Measurements from ENCODE around the gene PSD.

The PSD gene

DNA sequence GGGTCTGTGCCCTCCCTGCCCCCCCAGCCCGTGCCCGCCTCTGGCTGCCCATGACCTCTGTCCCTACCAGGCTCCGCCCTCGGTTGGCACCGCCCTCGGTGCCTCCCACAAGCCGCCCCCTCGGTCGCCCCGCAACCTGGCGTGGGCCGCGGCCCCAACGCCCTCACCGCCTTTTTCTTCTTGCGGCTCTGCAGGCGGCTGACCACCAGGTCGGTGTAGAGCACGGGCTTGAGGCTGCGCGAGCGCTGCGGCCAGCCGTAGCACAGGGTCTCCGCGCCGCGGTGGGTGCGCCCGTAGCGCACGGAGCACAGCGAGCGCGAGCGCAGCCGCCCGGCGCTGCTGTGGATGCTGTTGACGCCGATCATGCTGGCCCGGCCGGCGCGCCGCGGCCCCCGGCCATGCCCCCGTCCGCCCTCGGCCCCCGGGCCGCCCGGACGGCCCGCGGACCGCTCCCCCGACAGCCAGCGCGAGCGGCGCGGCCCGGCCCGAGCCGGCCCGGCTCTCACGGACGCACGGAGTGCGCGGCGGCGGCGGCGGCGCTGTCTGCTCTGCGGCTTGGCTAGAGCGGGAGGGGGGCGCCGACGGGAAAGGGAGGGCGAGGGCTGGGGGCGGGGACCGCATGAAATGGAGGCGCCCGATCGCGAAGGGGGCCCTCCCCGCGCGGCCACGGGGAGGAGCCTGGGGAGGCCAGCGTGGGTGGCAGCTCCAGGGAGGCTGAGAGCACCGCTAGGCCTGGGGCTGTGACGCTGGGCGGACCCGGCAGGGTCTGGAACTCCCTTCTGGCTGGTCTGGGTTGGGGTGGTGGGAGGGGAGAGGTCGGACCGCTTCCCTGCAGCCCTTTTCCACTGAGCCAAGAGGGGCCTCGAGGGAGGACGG is 9.6 kb downstream of the PSD start:
- no peak overlapping the region for H2AFZ ChIP-seq (ENCODE audit: low read depth, low read length)
- H3K4me2 ChIP-seq (ENCODE audit: low read length) = peak overlapping the region; percentile 88
- peak overlapping the region; percentile 77; the same call in 1 of the 2 replicates for H3K9ac ChIP-seq (ENCODE audit: low read length)

DNA sequence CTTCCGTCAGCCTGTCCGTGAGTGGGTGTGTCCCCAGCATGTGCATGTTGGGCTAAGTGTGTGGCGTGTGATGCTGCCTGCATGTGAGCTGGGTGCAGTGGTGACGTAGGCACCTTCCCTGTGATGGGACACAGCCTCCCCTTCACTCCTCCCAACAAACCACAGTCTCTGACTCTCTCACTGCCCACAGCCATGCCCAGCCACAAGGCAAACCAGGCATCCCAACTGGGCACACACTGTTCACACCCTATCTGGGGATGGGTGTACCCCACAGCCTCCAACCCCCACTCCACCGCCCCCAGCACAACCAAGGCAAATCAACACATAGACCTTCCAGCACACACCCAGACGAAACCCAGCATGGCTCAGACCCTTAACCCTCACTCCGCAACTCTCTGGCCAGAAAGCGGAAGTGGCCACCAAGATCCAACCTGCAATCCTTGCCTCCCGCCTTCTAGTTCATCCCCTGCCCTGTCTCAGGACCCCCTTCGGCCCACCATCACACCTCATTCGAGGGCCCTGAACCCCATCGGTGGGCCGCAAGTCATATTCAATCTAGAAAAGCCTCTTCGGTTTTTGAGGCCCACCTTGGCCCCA is 10.4 kb downstream of the PSD start:
- Histone ChIP-seq H3K79me2 (ENCODE audit: low read length) (no peaks in the 10 kb centered on the region), H3K27ac (ENCODE audit: low read length) (no peak overlapping the region), H3K4me3 (ENCODE audit: low read length) (peak overlapping the region; percentile 81), H3K27me3 (ENCODE audit: low read depth, low read length) (no peaks in the 10 kb centered on the region), H3K4me2 (ENCODE audit: low read length) (peak overlapping the region; percentile 59), H3K9ac (ENCODE audit: low read length) (no peak overlapping the region; the same call in 1 of the 2 replicates), H3K36me3 (replicated peaks; ENCODE audit: low read depth, low read length) (no peaks in the 10 kb centered on the region), H3K9me3 (ENCODE audit: insufficient read depth, low read length) (no peaks in the 10 kb centered on the region), H2AFZ (ENCODE audit: low read depth, low read length) (no peak overlapping the region), H4K20me1 (ENCODE audit: insufficient read depth, low read length) (no peaks in the 10 kb centered on the region), H3K4me1 (ENCODE audit: low read length) (peaks cover 33% of the 10 kb centered on the region)
- no peak for TF ChIP-seq EZH2phosphoT487 (IDR thresholded peaks at IDR 0.05; ENCODE audit: low read depth)
- TF ChIP-seq, protein P1, sequence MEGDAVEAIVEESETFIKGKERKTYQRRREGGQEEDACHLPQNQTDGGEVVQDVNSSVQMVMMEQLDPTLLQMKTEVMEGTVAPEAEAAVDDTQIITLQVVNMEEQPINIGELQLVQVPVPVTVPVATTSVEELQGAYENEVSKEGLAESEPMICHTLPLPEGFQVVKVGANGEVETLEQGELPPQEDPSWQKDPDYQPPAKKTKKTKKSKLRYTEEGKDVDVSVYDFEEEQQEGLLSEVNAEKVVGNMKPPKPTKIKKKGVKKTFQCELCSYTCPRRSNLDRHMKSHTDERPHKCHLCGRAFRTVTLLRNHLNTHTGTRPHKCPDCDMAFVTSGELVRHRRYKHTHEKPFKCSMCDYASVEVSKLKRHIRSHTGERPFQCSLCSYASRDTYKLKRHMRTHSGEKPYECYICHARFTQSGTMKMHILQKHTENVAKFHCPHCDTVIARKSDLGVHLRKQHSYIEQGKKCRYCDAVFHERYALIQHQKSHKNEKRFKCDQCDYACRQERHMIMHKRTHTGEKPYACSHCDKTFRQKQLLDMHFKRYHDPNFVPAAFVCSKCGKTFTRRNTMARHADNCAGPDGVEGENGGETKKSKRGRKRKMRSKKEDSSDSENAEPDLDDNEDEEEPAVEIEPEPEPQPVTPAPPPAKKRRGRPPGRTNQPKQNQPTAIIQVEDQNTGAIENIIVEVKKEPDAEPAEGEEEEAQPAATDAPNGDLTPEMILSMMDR (IDR thresholded peaks at IDR 0.05; ENCODE audit: low read depth, low read length) = no peak

More for the DNA sequence above, 9.6 kb downstream of the PSD start:
- Histone ChIP-seq H3K4me3 (ENCODE audit: low read length) (peak overlapping the region; percentile 87), H3K27me3 (ENCODE audit: low read depth, low read length) (no peaks in the 10 kb centered on the region), H4K20me1 (ENCODE audit: insufficient read depth, low read length) (no peaks in the 10 kb centered on the region), H3K9me3 (ENCODE audit: insufficient read depth, low read length) (no peaks in the 10 kb centered on the region), H3K4me1 (ENCODE audit: low read length) (peaks cover 26% of the 10 kb centered on the region), H3K27ac (ENCODE audit: low read length) (no peak overlapping the region), H3K36me3 (replicated peaks; ENCODE audit: low read depth, low read length) (no peaks in the 10 kb centered on the region), H3K79me2 (ENCODE audit: low read length) (no peaks in the 10 kb centered on the region)
- TF ChIP-seq, protein P1 (IDR thresholded peaks at IDR 0.05; ENCODE audit: low read depth, low read length) = no peak
- TF ChIP-seq EZH2phosphoT487 (IDR thresholded peaks at IDR 0.05; ENCODE audit: low read depth) = no peak

DNA sequence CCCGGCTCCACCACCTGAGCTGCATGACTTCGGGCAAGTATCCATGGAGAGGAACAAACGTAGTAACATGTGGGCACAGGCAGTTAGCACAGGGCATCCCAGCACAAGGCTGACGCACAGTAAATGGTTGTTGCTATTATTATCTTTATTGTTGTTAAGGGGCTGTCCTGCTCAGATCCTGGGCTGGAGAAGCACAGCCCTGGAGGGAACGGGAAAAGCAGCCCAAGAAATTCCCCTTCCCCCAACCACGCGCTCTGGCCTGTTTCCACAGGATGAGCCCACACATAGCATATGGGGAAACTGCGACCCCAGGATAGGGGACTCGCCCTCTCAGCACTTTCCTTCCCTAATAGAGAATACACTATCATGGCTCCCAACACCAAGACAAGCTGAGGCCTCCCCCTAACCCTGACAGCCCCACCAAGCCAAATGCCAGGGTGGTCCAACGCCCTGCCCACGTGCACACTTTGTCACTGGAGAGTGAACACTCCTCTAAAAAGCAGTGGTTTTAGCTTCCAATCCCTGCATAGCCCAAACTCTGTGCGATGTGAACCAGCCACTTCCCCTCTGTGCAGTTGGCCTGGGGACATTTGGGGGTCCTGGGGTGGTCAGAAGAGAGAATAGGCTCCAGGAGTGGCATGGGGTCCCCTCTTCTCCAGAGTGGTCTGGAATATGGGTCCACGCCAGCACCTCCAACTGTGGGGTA is 11.0 kb downstream of the PSD start:
- H3K9ac ChIP-seq (ENCODE audit: low read length) = no peak overlapping the region
- no peak overlapping the region for H3K4me3 ChIP-seq (ENCODE audit: low read length)
- H3K36me3 ChIP-seq (replicated peaks; ENCODE audit: low read depth, low read length) = no peaks in the 10 kb centered on the region
- H3K4me2 ChIP-seq (ENCODE audit: low read length) = peak overlapping the region; percentile 59; the same call in 1 of the 2 replicates
- H3K9me3 ChIP-seq (ENCODE audit: insufficient read depth, low read length) = no peaks in the 10 kb centered on the region
- no peak overlapping the region for H2AFZ ChIP-seq (ENCODE audit: low read depth, low read length)
- no peaks in the 10 kb centered on the region for H3K79me2 ChIP-seq (ENCODE audit: low read length)
- peaks cover 30% of the 10 kb centered on the region for H3K4me1 ChIP-seq (ENCODE audit: low read length)
- no peaks in the 10 kb centered on the region for H4K20me1 ChIP-seq (ENCODE audit: insufficient read depth, low read length)
- no peak overlapping the region for H3K27ac ChIP-seq (ENCODE audit: low read length)
- no peaks in the 10 kb centered on the region for H3K27me3 ChIP-seq (ENCODE audit: low read depth, low read length)
- TF ChIP-seq, protein P1 (IDR thresholded peaks at IDR 0.05; ENCODE audit: low read depth, low read length) = no peak
- TF ChIP-seq EZH2phosphoT487 (IDR thresholded peaks at IDR 0.05; ENCODE audit: low read depth) = no peak

DNA sequence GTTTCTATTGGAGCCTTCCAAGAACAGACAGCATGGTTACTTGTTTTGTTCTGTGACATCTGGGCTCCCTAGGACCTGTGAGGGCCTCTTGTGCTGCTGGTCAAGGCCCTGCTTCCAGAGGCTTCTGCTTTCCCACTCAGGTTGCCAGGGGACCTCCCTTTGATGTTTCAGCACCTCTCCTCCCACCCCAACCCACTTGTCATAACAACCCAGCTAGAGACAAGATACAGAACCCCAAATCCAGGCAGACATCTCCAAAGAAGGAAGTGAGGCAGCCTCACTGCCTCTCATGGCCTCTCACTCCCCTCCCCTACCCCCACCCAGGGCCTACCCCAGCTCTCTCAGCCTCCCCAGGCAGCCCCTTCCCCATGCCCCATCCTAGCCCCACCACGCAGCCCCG is 11.8 kb downstream of the PSD start:
- Histone ChIP-seq H2AFZ (ENCODE audit: low read depth, low read length) (no peak overlapping the region), H3K79me2 (ENCODE audit: low read length) (no peaks in the 10 kb centered on the region)
- TF ChIP-seq, protein P1 (IDR thresholded peaks at IDR 0.05; ENCODE audit: low read depth, low read length) = no peak
- no peak for TF ChIP-seq EZH2phosphoT487 (IDR thresholded peaks at IDR 0.05; ENCODE audit: low read depth)

More for the DNA sequence above, 11.8 kb downstream of the PSD start:
- H3K27ac ChIP-seq (ENCODE audit: low read length) = no peak overlapping the region
- no peaks in the 10 kb centered on the region for H3K36me3 ChIP-seq (replicated peaks; ENCODE audit: low read depth, low read length)
- H3K4me2 ChIP-seq (ENCODE audit: low read length) = no peak overlapping the region
- H3K4me1 ChIP-seq (ENCODE audit: low read length) = peaks cover 24% of the 10 kb centered on the region
- no peak overlapping the region for H3K9ac ChIP-seq (ENCODE audit: low read length)
- no peaks in the 10 kb centered on the region for H3K9me3 ChIP-seq (ENCODE audit: insufficient read depth, low read length)
- H4K20me1 ChIP-seq (ENCODE audit: insufficient read depth, low read length) = no peaks in the 10 kb centered on the region
- H3K27me3 ChIP-seq (ENCODE audit: low read depth, low read length) = no peaks in the 10 kb centered on the region
- H3K4me3 ChIP-seq (ENCODE audit: low read length) = no peak overlapping the region
